ENCODE data around the gene LPCAT3.

LPCAT3 gene

DNA sequence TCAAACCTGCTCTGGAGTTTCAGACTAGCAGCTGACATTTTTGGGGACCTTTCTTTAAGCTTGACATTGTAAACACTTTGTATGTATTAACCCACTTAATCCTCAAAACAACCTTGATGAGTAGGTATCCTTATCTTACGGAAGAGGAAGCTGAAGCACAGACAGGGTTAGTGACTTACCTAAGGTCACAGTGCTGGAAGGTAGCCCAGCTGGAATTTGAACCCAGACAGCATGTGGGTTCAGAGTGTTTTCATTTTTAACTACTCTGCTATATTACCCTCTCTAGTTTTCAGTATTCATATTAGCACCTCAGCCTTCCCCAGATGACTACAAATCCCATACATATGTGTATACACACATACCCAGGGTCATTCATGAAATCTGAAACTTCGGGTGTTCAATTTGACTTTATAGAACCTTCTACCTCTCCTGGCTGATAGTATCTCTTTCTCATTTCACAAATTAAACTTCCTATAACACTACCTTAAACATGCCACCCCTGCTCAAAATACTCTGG, 13.9 kb downstream of the LPCAT3 start:
- TF ChIP-seq MYC (IDR thresholded peaks at IDR 0.05; ENCODE audit: low read depth, low read length): no peak
- TF ChIP-seq POLR2A (IDR thresholded peaks at IDR 0.05; ENCODE audit: extremely low read depth, insufficient read length): no peak
- TF ChIP-seq, protein P1, sequence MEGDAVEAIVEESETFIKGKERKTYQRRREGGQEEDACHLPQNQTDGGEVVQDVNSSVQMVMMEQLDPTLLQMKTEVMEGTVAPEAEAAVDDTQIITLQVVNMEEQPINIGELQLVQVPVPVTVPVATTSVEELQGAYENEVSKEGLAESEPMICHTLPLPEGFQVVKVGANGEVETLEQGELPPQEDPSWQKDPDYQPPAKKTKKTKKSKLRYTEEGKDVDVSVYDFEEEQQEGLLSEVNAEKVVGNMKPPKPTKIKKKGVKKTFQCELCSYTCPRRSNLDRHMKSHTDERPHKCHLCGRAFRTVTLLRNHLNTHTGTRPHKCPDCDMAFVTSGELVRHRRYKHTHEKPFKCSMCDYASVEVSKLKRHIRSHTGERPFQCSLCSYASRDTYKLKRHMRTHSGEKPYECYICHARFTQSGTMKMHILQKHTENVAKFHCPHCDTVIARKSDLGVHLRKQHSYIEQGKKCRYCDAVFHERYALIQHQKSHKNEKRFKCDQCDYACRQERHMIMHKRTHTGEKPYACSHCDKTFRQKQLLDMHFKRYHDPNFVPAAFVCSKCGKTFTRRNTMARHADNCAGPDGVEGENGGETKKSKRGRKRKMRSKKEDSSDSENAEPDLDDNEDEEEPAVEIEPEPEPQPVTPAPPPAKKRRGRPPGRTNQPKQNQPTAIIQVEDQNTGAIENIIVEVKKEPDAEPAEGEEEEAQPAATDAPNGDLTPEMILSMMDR (IDR thresholded peaks at IDR 0.05; ENCODE audit: low read depth, low read length): no peak
- TF ChIP-seq, protein P2, sequence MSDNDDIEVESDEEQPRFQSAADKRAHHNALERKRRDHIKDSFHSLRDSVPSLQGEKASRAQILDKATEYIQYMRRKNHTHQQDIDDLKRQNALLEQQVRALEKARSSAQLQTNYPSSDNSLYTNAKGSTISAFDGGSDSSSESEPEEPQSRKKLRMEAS (IDR thresholded peaks at IDR 0.05; ENCODE audit: low read depth, low read length): no peak
- no peak overlapping the region for H3K4me3 ChIP-seq (ENCODE audit: low read depth, low read length)
- no peak for DNase-seq (ENCODE audit: low read depth)

DNA sequence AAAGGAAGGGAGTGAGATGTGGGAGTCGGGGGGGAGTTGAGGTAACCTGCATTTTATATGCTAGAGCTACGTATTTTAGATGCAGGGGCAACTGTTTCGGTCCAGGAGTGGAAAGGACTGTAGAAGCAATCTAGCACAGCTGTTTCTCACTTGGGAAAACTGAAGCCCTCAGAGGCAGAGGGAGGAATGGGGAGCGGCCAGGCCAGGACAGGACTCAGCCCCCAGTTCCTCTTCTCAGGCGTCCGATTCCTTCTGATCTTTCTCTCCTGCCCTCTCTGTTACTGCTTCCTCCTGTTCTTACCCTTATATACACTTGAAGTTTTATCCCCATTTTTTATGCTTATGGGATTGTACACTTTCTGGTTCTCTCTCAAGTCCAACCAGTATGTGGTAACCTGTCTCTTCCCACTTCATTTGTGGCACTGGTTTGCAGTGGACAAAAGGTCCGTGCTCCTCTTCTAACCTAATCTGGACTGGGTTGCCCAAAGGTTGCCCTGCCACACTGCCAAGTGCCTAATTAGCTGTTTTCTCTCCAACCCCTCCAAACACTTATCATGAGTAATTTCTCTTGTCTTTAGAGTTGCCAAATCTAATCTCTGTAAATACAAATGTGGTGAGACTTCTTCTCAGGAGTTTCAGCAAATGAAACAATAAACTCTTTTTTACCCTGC, 16.2 kb downstream of the LPCAT3 start:
- no peak for DNase-seq (ENCODE audit: low read depth)
- H3K4me3 ChIP-seq (ENCODE audit: low read depth, low read length): no peak overlapping the region
- TF ChIP-seq MYC (IDR thresholded peaks at IDR 0.05; ENCODE audit: low read depth, low read length) (no peak), POLR2A (IDR thresholded peaks at IDR 0.05; ENCODE audit: extremely low read depth, insufficient read length) (no peak)
- TF ChIP-seq, protein P2 (IDR thresholded peaks at IDR 0.05; ENCODE audit: low read depth, low read length): no peak
- TF ChIP-seq, protein P1 (IDR thresholded peaks at IDR 0.05; ENCODE audit: low read depth, low read length): no peak

DNA sequence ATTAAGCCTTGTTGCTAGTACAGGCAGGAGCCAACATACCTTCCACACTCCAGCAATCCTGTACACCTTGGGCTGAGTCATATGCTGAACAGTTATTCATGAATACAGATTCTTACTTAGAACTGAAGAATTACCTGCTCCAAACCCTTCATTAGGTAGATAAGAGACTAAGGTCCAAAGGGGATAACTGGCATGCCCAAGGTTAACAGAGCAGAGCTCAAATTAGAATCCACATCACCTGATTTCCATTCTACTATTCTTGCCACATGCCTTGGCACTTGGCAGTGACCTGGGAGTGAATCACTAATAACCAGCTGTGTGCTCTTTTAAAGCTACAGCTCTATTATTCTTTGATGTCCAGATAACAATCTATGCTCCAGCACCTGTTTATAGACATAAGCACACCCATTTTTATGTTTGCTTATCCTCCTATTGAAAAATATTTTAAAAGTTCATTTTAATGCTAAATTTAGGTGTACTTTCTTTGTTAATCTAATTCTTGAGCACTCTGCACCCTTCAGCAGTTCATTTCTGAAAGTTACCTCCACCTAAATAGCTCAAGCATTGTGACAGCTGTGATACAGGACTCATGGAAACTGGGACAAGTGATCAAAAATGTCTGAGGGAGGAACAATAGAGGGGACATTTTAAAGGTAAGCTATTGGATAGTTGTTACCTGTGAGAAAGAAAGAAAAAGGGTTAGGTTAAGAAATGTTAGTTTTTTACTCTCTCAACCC, 19.4 kb downstream of the LPCAT3 start:
- no peak for TF ChIP-seq POLR2A (IDR thresholded peaks at IDR 0.05; ENCODE audit: extremely low read depth, insufficient read length)
- TF ChIP-seq, protein P2 (IDR thresholded peaks at IDR 0.05; ENCODE audit: low read depth, low read length): no peak
- no peak for TF ChIP-seq MYC (IDR thresholded peaks at IDR 0.05; ENCODE audit: low read depth, low read length)
- TF ChIP-seq, protein P1 (IDR thresholded peaks at IDR 0.05; ENCODE audit: low read depth, low read length): no peak
- no peak for DNase-seq (ENCODE audit: low read depth)
- H3K4me3 ChIP-seq (ENCODE audit: low read depth, low read length): no peak overlapping the region

DNA sequence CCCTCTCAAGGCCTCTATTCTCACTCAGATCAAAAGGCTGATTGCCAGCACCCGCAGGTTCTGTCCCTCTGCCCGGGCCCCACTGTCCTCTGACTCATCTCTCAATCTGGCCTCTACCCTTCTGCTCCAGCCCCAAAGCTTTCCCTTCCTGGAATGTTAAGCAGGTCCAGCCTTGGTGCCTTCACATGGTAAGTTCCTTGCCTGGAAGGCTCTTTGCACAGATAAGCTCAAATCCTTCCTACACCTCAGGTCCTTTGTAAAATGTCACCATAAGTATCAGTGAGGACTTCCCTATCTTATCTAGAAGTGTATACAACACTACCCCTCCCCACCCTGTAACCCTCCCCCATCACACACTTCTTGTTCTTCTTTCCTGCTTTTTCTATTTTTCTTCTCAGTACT, 22.2 kb downstream of the LPCAT3 start:
- no peak for TF ChIP-seq MYC (IDR thresholded peaks at IDR 0.05; ENCODE audit: low read depth, low read length)
- TF ChIP-seq, protein P1 (IDR thresholded peaks at IDR 0.05; ENCODE audit: low read depth, low read length): no peak
- TF ChIP-seq, protein P2 (IDR thresholded peaks at IDR 0.05; ENCODE audit: low read depth, low read length): no peak
- no peak for TF ChIP-seq POLR2A (IDR thresholded peaks at IDR 0.05; ENCODE audit: extremely low read depth, insufficient read length)
- DNase-seq (ENCODE audit: low read depth): no peak
- H3K4me3 ChIP-seq (ENCODE audit: low read depth, low read length): no peak overlapping the region

DNA sequence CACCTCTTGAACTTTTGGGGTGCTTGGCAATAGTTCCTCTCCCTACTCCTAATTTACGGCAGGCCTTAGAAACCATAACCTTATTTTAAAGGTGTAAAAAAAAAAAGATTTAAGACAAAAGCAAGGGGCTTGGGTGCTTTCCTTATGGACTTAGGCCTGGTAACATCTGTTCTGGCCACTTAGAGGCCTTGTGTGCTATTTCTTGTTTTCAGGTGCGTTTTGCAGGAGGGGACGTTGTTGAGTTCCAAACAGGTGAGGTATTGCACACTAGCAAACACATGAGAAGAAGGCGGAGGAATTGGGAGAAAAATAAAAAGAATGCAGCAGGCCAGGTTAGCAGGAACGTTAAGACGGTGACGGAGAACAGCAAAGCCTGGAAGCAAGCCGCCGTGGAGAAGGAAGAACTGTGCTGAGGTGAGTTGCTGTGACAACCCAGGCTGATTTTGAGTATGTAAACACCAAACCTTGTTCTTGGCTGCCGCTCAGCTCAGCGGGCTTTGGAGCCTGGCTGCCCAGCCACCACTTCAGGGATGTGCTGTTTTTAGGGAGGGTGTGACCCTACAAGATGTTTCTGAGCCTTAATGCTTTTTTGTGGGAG, 30.2 kb downstream of the LPCAT3 start:
- no peak for TF ChIP-seq MYC (IDR thresholded peaks at IDR 0.05; ENCODE audit: low read depth, low read length)
- no peak for TF ChIP-seq POLR2A (IDR thresholded peaks at IDR 0.05; ENCODE audit: extremely low read depth, insufficient read length)
- no peak for DNase-seq (ENCODE audit: low read depth)

DNA sequence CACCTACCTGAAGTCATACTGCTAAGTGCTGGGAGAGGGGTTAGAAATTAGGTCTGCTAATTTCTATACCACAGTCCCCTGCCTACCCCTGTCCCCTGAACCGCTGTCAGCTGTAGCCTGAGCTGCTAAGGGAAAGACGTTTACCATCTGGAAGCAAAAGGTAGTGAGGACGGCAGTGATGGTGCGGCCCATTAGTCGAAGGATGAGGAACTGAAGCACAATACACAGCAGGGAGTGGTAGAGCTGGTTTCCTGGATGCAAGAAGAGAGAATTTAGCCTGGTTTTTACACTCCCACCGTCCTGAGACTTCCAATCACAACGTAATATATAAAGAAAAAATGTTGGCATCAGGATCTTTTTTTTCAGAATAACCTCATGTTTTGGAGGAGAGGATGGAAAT, 35.7 kb downstream of the LPCAT3 start:
- no peak overlapping the region for H3K4me3 ChIP-seq (ENCODE audit: low read depth, low read length)
- TF ChIP-seq, protein P2 (IDR thresholded peaks at IDR 0.05; ENCODE audit: low read depth, low read length): no peak
- TF ChIP-seq POLR2A (IDR thresholded peaks at IDR 0.05; ENCODE audit: extremely low read depth, insufficient read length): no peak
- no peak for TF ChIP-seq MYC (IDR thresholded peaks at IDR 0.05; ENCODE audit: low read depth, low read length)
- TF ChIP-seq, protein P1 (IDR thresholded peaks at IDR 0.05; ENCODE audit: low read depth, low read length): no peak
- DNase-seq (ENCODE audit: low read depth): no peak

More for the DNA sequence above, 30.2 kb downstream of the LPCAT3 start:
- no peak overlapping the region for H3K4me3 ChIP-seq (ENCODE audit: low read depth, low read length)
